ENCODE results near the gene EXOC6B.

Gene EXOC6B

DNA sequence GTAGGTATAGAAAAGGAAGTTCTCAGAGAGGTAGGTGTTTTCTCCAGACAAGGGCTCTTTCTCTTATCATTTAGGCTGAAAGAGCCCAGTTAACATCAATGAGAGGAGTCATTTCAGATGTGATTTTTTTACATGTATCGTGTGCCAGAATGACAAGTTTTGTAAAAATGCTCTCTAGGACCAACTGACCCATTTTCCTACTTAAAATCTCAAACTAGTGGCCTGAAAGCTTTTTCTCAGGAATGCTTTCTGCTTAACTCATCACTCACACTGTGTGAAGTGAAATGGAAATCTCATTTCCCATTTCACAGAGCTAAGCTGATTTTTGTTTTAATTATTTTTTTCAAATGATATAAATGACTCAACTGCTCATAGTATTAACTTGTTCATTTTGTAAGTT, 549.5 kb downstream of the EXOC6B start:
- peak; percentile 53 for DNase-seq (ENCODE audit: low read depth, low spot score)

DNA sequence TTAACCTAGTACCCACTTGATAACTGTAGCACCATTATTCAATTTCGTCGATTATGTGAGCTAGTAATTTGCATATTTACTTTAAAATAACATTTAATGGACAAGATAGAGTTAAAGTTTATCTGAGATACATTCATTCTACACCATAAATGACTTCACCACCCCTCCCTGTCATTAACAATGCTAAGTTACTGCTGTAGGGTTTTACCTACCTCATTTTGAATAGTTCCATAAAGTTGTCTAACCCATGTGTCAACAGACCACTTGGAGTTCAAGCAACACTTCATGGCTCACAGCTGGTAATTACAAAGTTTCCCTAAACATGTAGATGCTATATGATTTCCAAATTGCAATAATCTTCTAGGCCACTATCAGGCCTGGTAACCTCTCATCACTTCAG, 550.7 kb downstream of the EXOC6B start:
- DNase-seq (ENCODE audit: low read depth, low spot score), result no peak

DNA sequence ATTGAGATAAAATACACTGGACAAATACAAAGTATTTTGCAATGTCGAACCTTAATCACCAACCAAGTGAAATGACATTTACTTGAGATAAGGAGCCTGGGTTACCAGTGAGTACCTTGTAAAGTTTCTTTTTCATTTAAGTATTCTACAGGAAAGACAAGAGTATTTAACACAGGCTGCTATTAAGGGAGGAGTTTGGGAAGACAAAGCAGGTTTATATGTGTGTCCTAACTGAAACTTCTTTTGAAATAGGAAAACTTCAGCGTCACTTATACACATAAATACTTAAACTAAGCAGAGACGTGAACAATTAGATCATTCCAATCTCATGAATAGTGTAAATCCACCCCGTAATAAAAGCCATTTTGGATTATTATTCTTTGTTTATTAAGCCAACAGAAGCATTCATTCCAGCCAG, 551.4 kb downstream of the EXOC6B start:
- peak; percentile 14 for DNase-seq (ENCODE audit: low read depth, low spot score)

DNA sequence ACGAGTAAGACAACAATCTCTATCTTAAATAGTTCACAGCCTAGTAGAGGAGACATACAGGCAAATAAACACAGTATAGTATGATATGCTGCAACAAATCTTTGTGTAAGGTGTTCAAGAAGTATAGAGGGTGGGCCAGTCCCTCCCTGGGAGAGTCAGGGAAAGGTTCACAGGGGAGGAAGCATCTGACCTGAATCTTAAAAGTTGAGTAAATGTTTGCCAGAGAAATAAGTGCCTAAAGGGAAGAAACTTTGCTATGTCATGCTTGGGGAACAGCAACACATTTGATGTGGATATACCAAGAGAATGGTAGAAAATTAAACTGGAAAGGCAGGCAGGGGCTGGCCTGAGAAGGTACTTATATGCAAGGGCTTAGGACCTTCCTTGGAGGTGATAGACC, 552.4 kb downstream of the EXOC6B start:
- DNase-seq (ENCODE audit: low read depth, low spot score), result no peak

DNA sequence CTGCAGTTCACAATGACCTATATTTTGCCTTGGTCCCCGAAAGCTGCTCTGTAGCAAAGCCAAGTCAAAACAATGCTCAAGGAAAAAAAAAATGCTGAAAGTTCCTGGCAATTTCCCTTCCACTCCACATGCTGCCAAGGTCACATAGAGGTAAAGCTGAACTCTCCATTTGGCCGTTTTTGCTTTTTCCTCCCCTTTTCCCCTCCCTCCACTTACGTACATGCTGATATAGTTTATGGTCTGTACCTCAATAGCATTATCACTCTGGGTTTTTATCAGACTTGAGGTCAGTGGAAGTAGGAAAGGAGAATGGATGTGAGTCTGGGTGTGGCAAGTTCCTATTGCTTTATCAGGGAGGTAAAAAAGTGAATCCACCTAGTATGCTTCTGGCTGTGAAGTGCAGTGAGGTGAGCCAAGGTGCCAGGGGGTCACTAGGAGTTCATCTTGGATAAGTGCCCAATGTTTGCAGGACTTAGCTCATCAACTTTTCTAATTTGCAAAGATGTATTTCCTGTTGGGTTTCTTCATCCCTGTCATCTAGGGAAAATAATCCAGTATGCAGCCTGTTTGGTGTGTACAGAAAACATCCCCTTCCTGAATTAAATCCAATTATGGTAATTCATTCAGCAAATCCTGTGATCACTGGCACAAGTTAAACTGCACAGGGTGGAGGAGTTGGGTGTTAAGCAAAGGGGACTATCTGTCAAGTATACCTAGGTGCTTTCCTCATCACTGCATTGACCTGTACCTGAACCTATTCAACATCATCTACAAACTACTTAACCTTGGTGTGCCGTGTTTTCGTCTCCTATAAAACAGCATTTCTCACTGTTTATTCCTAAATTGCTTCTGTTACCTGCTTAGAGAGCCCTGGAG, 553.8 kb downstream of the EXOC6B start:
- peak; percentile 41 for DNase-seq (ENCODE audit: low read depth, low spot score)

DNA sequence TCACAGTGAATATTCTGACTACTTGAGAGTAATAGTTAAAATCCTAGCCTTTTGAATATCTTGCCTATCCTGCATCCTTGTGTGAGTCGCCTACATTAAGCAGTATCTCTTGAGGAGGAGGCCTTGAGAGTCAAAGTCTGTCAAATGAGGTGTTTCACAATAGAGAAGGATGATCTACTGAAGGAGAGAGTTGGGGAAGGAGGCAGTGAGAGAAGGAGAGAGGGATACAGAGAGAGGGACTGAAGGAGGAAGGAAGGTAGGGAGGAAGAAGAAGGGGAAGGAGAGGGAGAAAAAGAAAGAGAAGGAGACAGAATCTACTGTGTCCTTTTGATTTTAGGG, 554.6 kb downstream of the EXOC6B start:
- DNase-seq (ENCODE audit: low read depth, low spot score), result no peak

DNA sequence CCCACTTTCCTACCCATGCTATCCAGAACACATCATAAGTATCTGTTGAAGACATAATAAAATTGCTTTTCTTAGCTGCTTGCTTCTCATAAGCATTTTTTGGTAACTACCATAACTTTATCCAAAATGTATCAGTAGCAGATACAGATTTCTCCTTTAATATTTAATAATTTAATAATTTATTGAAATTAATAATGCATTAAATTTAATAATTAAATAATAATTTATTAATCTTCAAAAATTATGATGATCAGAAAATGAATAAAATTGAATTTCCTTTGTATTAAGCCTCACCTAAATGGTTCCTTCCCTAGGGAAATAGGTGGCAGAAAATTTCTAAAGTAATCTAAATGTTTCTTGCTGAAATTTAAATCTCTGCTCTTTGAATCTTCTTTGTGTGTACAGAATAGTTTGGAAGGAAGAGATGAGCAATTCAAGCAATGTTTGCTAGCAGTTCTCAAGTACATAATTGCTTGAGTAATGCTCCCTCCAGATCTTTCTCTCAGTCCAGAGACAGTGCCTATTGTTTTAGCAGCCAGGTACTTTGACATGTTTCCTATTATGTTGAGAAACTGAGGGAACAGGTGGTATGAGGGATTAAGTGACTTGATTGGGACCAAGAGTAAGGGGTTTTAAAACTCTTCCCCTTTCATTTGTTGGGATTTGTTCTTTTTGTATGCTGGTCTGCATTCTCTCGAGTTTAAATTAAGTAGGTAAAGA, 555.1 kb downstream of the EXOC6B start:
- DNase-seq (ENCODE audit: low read depth, low spot score), result no peak

DNA sequence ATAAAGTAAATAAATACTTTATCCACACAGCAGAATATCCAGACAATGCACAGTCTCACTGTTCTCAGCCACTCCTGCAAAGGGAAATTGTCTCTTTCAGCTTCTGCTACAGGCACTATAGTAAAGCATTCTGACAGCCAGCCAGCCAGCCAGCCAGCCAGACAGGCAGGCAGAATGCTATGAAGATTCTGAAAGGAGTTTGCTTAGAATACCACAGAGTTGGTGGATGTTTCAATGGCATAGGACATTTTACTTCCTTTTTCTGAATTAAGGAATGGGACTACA, 562.1 kb downstream of the EXOC6B start:
- DNase-seq (ENCODE audit: low read depth, low spot score), result peak; percentile 55

DNA sequence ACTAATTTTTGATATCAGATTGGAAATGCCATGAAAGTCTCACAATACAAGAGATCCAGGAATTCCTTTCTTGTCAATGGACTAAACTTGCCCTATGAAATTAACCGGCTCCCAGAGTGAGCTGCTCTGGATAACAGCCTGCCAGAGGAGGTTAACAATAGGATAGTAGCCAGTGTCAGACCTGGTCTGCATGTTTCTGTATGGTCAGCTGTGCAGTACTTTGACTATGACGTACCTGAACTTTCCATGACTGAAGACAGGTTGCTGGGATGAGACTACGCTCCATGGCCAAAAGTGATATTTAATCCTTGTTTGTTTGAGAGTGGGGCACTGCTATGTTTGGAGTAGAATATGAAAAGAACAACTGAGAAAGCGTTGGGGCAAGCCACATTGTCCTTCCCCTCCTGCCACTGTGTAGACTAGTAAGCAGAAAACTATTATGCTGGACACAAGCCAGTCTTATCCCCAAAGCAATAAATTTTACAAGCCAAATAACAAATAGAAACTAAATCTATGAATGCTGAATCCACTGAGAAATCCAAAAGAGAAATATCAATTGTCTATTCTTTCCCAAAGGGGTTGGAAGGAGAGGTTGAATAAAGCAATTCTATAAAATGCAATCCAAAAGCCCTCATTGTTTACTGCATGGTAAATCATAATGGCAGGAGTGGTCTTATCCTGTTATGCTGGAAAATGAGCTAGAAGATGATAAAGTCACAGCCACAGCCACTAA, 562.6 kb downstream of the EXOC6B start:
- DNase-seq (ENCODE audit: low read depth, low spot score), result peak; percentile 21

DNA sequence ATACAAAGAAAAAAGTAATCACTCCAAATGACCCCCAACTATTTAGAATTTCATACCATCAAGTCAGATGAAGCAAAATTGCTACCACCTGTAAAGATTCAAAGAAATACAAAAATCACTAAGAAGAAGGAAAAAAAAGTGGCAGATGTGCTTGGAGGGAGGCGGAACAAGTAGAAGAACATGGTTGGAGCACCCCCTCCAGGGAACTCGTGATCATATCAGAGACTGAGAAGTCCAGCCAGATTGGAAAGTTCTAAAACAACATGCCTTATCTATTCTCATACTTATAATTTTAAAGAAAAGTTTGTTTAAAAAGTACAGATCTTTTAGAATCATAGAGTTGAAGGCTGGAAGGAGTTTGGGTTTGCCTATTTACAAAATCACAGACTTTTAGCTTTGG, 564.8 kb downstream of the EXOC6B start:
- no peak for DNase-seq (ENCODE audit: low read depth, low spot score)

DNA sequence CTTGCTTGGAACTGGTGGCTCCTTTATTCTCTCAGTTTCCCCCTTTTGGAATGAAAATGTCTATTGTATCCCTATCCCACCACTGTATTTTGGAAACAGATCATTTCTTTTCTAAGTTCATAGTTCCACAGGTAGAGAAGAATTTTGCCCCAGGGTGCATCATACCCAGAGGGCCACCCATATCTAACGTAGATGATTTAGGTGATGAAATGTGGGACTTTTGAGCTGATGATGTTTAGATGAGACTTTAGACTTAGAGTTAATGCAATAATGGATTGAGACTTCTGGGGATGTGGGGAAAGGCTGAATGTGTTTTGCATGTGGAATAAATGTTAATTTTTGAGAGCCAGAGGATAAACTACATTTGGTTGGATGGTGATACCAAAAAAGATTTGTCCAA, 570.3 kb downstream of the EXOC6B start:
- no peak for DNase-seq (ENCODE audit: low read depth, low spot score)

DNA sequence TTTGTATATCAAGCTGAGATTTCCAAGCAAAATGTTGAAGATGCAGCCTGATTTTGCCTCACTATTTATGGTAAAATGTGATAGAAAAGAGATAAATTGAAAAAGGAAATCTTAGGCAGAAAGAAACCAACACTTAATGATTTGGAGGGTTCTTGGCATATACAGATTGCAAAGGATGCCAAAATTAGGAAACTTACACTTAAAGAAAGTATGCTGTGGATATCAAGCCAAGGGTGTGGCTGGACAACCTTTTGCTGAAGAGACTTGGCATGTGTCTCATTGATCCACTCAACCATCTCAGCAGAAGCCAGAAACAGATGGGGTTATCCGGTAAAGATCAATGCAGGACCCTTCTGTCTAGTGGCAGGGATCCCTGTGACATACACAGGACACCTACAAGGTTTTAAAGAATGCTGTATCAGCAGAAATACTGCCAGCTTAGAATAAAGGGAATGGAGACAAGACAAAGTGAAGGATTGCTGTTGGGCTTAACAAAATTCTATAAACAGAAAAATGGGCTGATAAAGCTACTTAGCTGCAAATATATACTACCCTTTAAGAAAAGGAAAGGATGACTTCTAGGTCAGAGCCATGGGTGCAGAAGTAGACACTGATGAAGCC, 570.9 kb downstream of the EXOC6B start:
- no peak for DNase-seq (ENCODE audit: low read depth, low spot score)

DNA sequence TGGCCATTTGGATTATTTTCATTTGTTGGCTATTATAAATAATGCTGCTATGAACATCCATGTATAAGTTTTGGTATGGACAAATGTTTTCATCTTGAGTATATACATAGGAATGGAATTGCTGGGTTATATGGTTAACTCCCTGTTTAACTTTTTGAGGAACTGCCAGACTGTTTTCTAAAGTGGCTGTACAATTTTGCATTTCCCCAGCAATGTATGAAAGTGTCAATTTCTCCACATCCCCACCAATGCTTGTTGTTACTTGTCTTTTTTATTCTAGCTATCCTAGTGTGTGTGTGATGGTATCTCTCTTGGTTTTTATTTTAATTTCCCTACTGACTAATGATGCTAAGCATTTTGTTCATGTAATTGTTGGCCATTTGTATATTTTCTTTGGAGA, 587.5 kb downstream of the EXOC6B start:
- no peak for DNase-seq (ENCODE audit: low read depth, low spot score)

DNA sequence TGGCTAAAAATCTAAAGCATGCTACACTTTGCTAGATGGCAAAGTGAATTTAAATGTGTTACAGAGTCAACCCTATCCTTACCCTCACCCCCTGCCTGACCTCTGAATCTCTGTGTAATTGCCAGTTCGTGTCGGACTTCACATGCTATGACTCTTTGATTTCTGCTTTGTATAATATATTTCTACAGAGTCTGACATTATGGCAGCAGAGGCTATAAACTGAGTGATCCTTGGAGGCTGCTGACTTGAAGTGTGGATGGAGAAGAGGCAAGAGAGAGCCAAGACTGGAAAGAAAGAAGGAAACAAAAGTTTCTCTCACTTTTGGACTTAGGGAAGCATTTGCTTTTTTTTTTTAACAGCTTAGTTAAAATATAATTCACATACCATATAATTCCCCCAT, 588.3 kb downstream of the EXOC6B start:
- no peak for DNase-seq (ENCODE audit: low read depth, low spot score)

DNA sequence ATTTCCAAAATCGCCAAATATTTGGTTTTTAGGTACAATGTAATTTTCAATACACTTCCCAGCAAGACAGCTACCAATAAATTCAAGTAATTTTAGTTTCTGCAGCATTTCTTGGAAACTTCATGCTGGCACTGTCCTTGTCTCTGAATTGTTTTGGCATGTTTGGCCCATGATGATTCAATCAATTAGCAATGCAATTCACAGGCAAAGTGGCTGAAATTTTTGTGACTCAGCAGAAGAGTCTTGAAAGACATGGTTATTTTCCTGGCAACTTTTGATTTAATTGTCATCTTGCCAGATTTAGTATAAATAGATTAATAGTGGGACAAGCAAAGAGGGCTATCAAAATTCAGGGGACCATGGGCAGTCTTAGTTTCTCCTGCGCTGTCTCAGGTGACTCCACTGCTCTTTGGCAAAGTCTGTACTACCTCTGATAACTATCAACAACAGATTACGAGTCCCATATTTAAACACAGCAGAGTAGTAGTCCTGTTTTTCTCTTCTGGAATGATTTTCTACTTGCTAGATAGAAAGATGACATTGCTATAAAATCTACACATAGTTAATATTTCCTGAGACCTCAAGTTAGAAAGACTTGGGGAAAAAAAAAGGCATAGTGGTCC, 589.3 kb downstream of the EXOC6B start:
- DNase-seq (ENCODE audit: low read depth, low spot score), result peak; percentile 85

DNA sequence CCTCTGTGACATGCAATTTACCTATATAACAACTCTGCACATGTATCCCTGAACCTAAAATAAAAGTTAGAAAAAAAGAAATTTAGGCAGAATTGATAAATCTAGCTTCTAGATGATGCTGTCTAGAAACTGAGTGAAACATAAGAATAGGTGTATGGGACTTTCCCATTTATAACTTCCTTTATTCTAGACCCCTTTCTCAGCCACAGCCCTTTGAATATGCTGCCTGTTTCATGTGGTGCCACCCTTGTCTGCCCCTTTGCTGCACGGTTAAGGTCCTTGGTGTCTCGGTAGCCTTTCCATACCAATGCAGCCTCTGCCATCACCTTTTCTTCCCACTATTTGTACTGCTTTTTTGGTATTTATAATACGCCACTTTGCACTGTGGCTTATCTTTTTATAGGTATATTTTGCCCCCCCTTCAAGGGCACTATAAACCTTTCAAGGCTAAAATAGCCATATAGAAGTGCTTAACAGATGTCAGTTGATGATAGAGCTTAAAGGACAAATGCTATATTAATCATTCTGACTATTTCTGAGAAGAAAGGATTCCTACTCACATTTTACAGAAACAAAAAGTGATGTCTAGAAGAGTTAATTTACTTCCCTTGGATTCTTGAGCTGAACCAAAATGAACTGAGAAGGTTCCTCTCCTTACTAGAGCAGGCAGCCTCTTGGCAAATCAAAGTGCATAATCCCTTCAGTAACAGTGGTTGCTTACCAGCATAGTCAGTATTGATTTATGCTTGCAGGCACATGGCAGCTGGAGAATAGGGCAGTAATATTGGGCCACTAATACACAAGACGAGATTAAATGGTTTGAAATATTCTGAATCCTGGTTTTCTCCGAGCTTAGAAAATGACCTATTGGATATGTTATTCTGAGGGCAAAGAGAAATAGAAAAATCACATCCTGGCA, 590.1 kb downstream of the EXOC6B start:
- DNase-seq (ENCODE audit: low read depth, low spot score), result peak; percentile 10

DNA sequence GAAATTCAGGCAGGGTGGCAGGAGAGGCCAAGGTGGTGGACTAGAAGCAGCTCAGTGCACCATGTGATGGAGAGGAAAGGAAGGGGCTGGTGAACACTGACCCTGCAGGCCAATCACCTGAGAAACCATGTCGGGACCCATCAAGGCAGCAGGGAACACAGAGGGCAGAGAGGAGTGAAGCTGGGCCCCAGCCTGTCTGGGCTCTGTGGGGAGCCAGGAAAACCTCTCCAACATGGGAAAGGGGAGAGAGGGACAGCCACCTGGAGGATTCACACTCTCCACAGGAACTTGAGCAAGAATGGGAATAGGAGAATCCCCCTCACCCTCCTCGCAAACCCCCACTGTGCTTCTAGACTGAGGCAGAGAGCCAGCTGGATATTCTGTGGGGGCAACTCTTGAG, 592.6 kb downstream of the EXOC6B start:
- DNase-seq (ENCODE audit: low read depth, low spot score), result no peak

DNA sequence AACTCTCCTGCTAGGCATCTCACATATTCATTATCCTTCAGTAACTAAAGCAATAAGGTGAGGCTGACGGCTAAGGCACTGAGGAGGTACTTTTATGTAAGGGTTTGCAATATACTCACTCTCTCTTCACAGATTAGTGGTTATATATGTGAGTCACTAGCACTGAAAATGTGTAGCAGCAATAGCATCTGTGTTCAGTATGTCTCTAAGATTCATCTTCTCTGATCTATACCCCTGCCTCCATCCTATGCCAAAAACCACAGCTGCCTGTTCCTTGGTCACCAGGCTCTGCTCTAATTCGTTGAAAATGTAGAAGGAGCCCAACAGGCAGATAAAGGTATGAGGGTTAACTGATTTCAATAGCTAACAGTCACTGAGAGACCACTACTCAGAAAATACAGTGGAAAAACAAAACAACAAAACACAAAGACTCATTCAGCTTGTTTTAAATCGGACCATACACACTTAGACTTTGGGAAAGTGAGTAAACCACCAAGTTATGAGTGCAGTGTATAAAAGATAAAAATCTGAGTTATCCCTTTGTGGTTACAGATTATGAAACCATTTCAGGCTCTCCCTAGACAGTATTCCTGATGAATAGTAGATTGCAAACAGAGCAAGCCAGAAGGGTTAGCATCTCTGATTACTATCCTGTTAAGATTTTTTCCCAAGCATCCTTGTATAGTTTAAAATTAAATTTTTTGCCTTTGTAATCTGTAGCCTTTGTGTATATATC, 602.8 kb downstream of the EXOC6B start:
- peak; percentile 27 for DNase-seq (ENCODE audit: low read depth, low spot score)

DNA sequence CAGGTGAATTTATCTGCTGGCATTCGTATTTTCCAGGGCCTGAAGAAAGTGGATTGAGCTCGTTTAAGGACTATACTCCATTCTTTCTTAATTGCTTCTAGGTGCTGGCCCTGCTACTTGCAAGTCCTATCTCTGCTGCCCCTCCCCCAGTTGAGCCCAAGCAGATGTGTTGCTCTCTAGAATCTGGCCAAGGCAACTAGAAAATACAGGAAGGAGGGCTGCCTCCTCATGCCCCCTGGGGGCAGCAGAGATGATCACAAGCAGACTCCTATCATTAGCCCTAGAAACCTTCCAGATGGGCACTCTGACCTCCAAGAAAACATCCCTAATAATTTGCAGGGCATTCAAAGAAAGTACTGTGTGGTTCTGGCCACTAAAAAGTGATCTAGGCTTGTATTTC, 605.7 kb downstream of the EXOC6B start:
- DNase-seq (ENCODE audit: low read depth, low spot score), result no peak
